IMR-90 (cell line): ENCODE measurements around the gene UBAC1.

Experiments used
- ELK1 ChIP-seq: fragments of 150-350 bp; IDR thresholded peaks from 2 replicates; pipeline ENCODE4 v1.6.1; 2016; ENCODE audit warnings: low read depth, mild to moderate bottlenecking, low read length, moderate library complexity, borderline replicate concordance
- TF ChIP-seq, protein P1 (sequence below): conservative IDR thresholded peaks from 2 replicates; pipeline ENCODE4 v1.5.1; 2012; ENCODE audit warnings: mild to moderate bottlenecking, low read depth, low read length, improper control_type of control experiment

- TF ChIP-seq, protein P1, sequence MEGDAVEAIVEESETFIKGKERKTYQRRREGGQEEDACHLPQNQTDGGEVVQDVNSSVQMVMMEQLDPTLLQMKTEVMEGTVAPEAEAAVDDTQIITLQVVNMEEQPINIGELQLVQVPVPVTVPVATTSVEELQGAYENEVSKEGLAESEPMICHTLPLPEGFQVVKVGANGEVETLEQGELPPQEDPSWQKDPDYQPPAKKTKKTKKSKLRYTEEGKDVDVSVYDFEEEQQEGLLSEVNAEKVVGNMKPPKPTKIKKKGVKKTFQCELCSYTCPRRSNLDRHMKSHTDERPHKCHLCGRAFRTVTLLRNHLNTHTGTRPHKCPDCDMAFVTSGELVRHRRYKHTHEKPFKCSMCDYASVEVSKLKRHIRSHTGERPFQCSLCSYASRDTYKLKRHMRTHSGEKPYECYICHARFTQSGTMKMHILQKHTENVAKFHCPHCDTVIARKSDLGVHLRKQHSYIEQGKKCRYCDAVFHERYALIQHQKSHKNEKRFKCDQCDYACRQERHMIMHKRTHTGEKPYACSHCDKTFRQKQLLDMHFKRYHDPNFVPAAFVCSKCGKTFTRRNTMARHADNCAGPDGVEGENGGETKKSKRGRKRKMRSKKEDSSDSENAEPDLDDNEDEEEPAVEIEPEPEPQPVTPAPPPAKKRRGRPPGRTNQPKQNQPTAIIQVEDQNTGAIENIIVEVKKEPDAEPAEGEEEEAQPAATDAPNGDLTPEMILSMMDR: no peak
- TF ChIP-seq ELK1: no peak
Observed at GRCh38 chr9:135975834-135976233, 14.7 kb upstream of the UBAC1 start.
